ENCODE results near the gene GPR68.

GRCh38 chr14:91283666-91284065 lies 39.2 kb upstream of the GPR68 start:
- TF ChIP-seq ZNF274 (IDR thresholded peaks at IDR 0.05; ENCODE audit: low read depth, low read length) (no peak), YY1 (IDR thresholded peaks at IDR 0.05; ENCODE audit: insufficient read depth, insufficient read length) (no peak)
